ENCODE data around the gene ABCG5.

Gene ABCG5

GRCh38 chr2:43838560-43839267, at the start of gene ABCG5, which contains the start of gene ABCG8:
TSS of gene ABCG5 (minus strand) at chr2:43838839. CDS start at chr2:43838679, 160 bp downstream.
TSS of gene ABCG8 (plus strand) at chr2:43838971. CDS start at chr2:43839054, 83 bp downstream.
- peak; percentile 62 for FAIRE-seq
- DNase-seq (ENCODE audit: low spot score) = no peak

- FAIRE-seq = no peak
Observed at GRCh38 chr2:43887176-43887575, 48.5 kb upstream of the ABCG5 start.

GRCh38 chr2:43885132-43885632, 46.5 kb upstream of the ABCG5 start:
- DNase-seq (ENCODE audit: low spot score) (no peak), FAIRE-seq (no peak)

More at GRCh38 chr2:43887176-43887575, 48.5 kb upstream of the ABCG5 start:
- DNase-seq (ENCODE audit: low spot score) = no peak

- FAIRE-seq (no peak), DNase-seq (ENCODE audit: low spot score) (no peak)
Observed at GRCh38 chr2:43884689-43885088, 46.0 kb upstream of the ABCG5 start.

- DNase-seq (ENCODE audit: low spot score) (no peak), FAIRE-seq (no peak)
Observed at GRCh38 chr2:43882312-43882711, 43.7 kb upstream of the ABCG5 start.

- FAIRE-seq = no peak
- DNase-seq (ENCODE audit: low spot score) = no peak
Observed at GRCh38 chr2:43880952-43881351, 42.3 kb upstream of the ABCG5 start.

- DNase-seq (ENCODE audit: low spot score) (no peak), FAIRE-seq (no peak)
Observed at GRCh38 chr2:43880471-43880870, 41.8 kb upstream of the ABCG5 start.

GRCh38 chr2:43879261-43879660, 40.6 kb upstream of the ABCG5 start:
- DNase-seq (ENCODE audit: low spot score) (no peak), FAIRE-seq (no peak)

- FAIRE-seq = peak; percentile 76
- peak; percentile 88 for DNase-seq (ENCODE audit: low spot score)
Observed at GRCh38 chr2:43877782-43878464, 39.3 kb upstream of the ABCG5 start.

- DNase-seq (ENCODE audit: low spot score) (no peak), FAIRE-seq (no peak)
Observed at GRCh38 chr2:43874776-43875451, 36.3 kb upstream of the ABCG5 start.

GRCh38 chr2:43872151-43872550, 33.5 kb upstream of the ABCG5 start:
- DNase-seq (ENCODE audit: low spot score) = no peak
- FAIRE-seq = peak; percentile 20

- no peak for DNase-seq (ENCODE audit: low spot score)
- no peak for FAIRE-seq
Observed at GRCh38 chr2:43855292-43855691, 16.7 kb upstream of the ABCG5 start.

GRCh38 chr2:43854671-43855070, 16.0 kb upstream of the ABCG5 start:
- DNase-seq (ENCODE audit: low spot score) (peak; percentile 0), FAIRE-seq (no peak)

GRCh38 chr2:43853141-43854081, 14.8 kb upstream of the ABCG5 start:
- peak; percentile 46 for FAIRE-seq
- peak; percentile 1 for DNase-seq (ENCODE audit: low spot score)

- FAIRE-seq (no peak), DNase-seq (ENCODE audit: low spot score) (no peak)
Observed at GRCh38 chr2:43852196-43852730, 13.6 kb upstream of the ABCG5 start.

GRCh38 chr2:43851011-43851980, 12.7 kb upstream of the ABCG5 start:
- DNase-seq (ENCODE audit: low spot score) (peak; percentile 1), FAIRE-seq (no peak)

GRCh38 chr2:43848214-43848613, 9.6 kb upstream of the ABCG5 start:
- FAIRE-seq (no peak), DNase-seq (ENCODE audit: low spot score) (peak; percentile 1)

- FAIRE-seq (no peak), DNase-seq (ENCODE audit: low spot score) (peak; percentile 2)
Observed at GRCh38 chr2:43846140-43846793, 7.6 kb upstream of the ABCG5 start.

GRCh38 chr2:43845181-43845580, 6.5 kb upstream of the ABCG5 start:
- DNase-seq (ENCODE audit: low spot score) = peak; percentile 0
- FAIRE-seq = no peak
